RPMI8226 (cell line): ENCODE data around the gene ETV2.
"Not testable (repeated sequence)": the region's sequence is repeated elsewhere in the genome, so short reads cannot be mapped to it uniquely, and the experiment has no call there.

ENCODE experiments used
- DNase-seq: peaks from one replicate; pipeline ENCODE4 v3.0.0-alpha.2; 2015

ETV2 gene

GRCh38 chr19:35661995-35662340 is 20.4 kb downstream of the ETV2 start:
- no peak for DNase-seq

DNA sequence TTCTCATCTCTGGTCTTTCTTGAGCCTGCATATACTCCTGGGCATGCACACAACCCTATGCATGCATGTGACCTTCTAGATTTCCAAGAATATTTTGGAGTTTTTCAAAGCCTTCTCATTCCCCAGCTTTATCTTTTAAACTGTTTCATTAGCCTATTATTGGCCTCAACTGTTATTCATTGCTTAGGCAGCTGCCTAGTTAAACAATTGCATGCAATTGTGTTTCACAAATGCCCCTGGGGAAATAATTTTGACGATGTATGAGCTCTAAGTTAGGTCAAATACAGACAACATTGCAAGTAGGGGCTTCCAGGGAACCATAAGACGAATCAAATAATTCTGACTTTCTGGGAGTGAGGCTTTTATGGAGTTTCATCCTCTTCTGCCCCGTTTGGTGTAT is 22.4 kb downstream of the ETV2 start:
- DNase-seq: no peak

DNA sequence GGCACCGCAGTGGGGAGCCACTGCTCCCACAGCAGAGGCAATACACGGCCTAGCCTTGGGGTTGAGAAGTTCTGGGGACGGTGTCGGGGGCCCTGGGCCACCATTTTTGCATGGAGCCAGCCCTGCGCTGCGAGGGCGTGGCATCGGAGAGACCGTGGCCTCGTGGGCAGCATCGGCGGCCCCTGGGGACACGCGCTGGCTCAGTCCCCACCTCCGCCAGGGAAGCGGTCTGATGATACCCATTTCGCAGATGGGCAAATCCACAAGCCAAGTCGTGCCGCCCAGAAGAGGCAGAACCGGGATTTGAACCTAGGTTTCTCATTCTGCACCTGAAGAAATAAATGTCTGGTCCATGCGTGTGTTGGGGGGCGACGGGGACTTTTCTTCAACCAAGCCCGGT is 23.6 kb downstream of the ETV2 start:
- DNase-seq: no peak

DNA sequence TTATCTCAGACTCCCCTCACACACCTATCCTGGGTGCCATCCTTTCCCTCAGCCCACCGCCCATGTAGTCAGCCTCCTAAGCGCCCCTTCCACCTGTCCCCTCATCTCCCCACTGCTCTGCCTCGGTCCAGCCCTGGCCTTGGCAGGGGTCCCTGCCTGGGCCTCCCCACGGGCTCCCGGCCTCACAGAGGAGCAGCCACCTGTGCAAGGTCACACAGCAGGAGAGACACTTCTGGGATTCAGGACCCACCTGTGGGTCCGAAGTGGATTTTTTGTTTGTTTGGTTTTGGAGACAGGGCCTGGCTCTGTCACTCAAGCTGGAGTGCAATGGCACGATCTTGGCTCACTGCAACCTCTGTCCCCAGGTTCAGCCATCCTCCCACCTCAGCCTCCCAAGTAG is 24.1 kb downstream of the ETV2 start:
- DNase-seq: no peak

DNA sequence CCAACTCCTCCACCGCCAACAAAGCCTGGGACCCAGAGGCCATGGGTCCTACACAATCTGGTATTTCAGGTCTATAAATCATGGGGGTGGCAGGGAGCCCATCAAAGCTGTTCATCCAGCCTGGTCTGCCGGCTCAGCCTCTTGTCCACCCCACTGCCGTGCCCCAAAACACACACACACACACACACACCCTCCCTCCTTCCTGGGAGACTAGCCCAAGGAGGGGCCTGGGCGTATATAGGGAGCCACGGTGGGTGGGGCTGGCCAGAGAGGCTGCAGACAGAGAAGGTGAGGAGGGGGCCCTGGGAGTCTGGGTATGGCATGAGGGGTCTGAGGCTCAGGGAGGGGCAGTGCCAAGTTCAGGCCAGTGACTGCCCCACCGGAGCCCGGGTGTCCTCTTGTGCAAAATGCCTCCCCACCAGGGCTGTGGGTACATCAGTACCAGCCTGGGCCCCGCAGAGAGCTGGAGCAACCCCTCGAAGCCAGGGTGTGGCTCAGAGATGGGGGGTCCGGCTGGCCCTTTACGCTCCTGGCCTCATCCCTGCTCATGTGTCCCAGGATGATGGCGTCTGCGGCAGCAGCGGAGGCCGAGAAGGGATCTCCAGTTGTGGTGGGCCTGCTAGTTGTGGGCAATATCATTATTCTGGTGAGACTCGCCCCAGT is 24.8 kb downstream of the ETV2 start, which contains the start of gene UPK1A:
Gene UPK1A, plus strand, starts transcription at position 267 of the 663 bp plus-strand sequence. Its CDS starts 296 bp downstream, at position 563.
- no peak for DNase-seq

- DNase-seq: no peak
These were observed 28.0 kb downstream of the ETV2 start for GRCh38 chr19:35669566-35669965.

- no peak for DNase-seq
These were observed 28.4 kb downstream of the ETV2 start for GRCh38 chr19:35669974-35670373.

GRCh38 chr19:35670686-35671085 is 29.1 kb downstream of the ETV2 start:
- DNase-seq: no peak

- no peak for DNase-seq
These were observed 30.3 kb downstream of the ETV2 start for GRCh38 chr19:35671818-35672217.

DNA sequence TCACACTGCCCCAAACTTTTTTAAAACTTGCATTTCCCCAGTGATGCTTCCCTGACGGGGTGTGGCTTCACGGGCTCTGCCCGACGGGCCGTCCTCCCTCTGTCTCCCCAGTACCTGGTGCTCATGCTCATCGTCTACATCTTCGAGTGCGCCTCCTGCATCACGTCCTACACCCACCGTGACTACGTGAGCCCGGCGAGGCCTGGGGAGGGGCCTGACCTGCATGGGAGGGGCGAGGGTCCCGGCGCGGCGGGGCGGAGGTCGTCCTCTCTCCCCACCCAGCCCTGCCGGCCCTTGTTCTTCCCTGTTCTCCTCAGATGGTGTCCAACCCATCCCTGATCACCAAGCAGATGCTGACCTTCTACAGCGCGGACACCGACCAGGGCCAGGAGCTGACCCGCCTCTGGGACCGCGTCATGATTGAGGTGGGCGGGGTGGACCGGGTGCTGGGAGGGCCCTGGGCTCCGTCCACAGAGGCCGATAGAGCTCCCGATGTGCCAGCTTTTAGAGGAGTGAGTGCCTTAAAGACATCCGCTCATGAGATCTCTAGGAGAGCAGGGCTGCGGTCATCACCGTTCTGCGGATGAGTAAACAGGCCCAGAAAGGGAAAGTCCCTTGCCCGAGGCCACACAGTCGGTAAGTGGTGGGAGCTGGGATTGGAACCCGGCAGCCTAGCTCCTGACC is 31.7 kb downstream of the ETV2 start:
- peak; percentile 42 for DNase-seq

- no peak for DNase-seq
These were observed 34.1 kb downstream of the ETV2 start for GRCh38 chr19:35675589-35676140.

DNA sequence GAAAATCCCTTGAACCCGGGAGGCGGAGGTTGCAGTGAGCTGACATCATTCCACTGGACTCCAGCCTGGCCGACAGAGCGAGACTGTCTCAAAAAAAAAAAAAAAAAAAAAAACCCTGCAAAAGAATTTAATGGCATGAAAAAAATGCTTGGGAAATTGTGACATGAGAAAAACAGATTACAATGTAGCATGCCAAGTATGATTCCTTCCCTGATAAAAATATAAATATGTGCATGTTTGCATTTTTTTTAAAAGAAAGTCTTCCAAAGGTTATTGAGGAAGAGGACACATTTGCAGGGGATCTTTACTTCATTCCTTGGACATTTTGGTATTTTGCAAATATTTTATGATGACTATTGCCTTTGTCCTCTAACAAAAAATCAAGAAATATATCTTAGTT is 48.3 kb downstream of the ETV2 start:
- no peak for DNase-seq

GRCh38 chr19:35691106-35691505 is 49.6 kb downstream of the ETV2 start:
- DNase-seq: not testable (repeated sequence)

DNA sequence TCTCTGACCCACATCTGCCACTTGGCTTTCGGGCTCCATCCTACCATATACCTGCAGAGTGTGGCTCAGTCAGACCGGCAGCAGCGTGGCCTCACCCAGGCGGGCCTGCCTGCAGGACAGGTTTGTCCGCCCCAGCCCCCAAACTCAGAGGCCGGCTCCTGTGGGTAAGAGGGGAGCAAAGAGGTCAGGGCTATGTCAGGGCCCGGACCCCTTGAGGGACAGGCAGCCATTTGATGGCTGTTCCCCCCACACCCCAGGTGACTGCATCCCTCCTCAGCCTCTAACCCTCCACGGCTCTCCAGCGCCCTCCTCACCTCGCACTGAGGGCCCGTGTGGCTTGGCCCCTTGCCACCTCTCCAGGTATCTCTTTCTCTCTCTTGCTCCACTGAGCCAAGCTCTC is 50.5 kb downstream of the ETV2 start:
- peak; percentile 69 for DNase-seq

- no peak for DNase-seq
These were observed 51.9 kb downstream of the ETV2 start for GRCh38 chr19:35693422-35693821.

GRCh38 chr19:35693835-35694599 is 52.5 kb downstream of the ETV2 start:
- DNase-seq: peak; percentile 88
